ENCODE measurements around the gene MAMDC4.
"Not testable (repeated sequence)": the region's sequence is repeated elsewhere in the genome, so short reads cannot be mapped to it uniquely, and the experiment has no call there.

The MAMDC4 gene

DNA sequence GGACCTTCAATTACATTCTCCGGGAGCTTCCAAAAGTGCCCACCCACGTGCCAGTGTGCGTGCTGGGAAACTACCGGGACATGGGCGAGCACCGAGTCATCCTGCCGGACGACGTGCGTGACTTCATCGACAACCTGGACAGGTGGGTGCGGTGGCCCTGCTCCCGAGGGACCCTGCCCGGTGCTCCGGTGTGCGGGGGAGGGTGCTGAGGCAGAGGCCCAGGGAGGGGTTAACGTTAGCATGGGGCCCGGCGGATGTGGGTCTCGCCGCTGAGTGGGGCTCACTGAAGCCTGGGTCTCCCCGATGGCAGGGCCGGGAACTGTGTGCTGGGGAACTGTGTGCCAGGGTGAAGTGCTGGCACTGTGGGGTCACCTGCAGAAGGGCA, 20.4 kb upstream of the MAMDC4 start:
- H3K4me3 ChIP-seq (ENCODE audit: low read length) = no peak overlapping the region
- TF ChIP-seq, protein P1, sequence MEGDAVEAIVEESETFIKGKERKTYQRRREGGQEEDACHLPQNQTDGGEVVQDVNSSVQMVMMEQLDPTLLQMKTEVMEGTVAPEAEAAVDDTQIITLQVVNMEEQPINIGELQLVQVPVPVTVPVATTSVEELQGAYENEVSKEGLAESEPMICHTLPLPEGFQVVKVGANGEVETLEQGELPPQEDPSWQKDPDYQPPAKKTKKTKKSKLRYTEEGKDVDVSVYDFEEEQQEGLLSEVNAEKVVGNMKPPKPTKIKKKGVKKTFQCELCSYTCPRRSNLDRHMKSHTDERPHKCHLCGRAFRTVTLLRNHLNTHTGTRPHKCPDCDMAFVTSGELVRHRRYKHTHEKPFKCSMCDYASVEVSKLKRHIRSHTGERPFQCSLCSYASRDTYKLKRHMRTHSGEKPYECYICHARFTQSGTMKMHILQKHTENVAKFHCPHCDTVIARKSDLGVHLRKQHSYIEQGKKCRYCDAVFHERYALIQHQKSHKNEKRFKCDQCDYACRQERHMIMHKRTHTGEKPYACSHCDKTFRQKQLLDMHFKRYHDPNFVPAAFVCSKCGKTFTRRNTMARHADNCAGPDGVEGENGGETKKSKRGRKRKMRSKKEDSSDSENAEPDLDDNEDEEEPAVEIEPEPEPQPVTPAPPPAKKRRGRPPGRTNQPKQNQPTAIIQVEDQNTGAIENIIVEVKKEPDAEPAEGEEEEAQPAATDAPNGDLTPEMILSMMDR (conservative IDR thresholded peaks at IDR 0.05; ENCODE audit: low read length) = no peak
- DNase-seq (ENCODE audit: low read depth) = no peak

DNA sequence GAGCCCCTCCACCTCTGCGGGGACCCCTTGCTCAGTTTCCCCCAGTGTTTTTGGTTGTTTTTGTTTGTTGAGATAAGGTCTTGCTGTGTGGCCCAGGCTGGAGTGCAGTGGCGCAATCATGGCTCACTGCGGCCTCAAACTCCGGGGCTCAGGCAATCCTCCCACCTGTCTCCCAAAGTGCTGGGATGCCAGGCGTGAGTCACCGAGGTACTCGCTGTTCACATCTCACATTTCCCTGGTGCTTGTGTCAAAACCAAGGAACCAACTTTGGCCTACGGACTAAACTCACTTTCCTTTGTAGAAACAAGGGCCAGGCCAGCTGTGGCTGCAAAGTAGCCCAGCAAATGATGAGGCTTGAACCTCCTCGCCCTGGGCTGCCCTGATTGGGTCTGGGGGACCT, 19.6 kb upstream of the MAMDC4 start:
- no peak for DNase-seq (ENCODE audit: low read depth)
- TF ChIP-seq, protein P1 (conservative IDR thresholded peaks at IDR 0.05; ENCODE audit: low read length) = no peak
- no peak overlapping the region for H3K4me3 ChIP-seq (ENCODE audit: low read length)

DNA sequence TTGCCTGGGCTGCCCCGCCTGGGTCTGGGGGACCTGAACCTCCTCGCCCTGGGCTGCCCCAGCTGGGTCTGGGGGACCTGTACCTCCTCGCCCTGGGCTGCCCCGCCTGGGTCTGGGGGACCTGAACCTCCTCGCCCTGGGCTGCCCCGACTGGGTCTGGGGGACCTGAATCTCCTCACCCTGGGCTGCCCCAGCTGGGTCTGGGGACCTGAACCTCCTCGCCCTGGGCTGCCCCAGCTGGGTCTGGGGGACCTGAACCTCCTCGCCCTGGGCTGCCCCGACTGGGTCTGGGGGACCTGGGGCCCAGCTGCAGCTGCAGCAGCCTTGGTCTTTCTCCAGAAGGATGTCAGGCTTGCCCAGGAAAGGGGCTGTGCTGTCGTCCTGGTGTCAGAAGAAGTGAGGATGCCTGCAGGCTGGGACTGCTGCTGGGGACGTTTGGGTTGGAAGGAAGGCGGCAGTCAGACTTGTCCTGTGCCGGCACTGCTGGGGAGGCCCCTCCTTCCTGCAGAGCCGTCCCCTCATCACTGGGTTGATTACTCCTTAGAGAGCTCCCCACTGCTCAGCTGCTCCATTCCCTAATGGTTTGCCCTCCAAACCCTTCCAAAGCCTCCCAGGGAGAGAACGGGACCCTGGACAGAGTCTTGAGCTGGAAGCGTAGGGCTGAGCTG, 18.6 kb upstream of the MAMDC4 start:
- H3K4me3 ChIP-seq (ENCODE audit: low read length); DNase-seq (ENCODE audit: low read depth): not testable (repeated sequence)

DNA sequence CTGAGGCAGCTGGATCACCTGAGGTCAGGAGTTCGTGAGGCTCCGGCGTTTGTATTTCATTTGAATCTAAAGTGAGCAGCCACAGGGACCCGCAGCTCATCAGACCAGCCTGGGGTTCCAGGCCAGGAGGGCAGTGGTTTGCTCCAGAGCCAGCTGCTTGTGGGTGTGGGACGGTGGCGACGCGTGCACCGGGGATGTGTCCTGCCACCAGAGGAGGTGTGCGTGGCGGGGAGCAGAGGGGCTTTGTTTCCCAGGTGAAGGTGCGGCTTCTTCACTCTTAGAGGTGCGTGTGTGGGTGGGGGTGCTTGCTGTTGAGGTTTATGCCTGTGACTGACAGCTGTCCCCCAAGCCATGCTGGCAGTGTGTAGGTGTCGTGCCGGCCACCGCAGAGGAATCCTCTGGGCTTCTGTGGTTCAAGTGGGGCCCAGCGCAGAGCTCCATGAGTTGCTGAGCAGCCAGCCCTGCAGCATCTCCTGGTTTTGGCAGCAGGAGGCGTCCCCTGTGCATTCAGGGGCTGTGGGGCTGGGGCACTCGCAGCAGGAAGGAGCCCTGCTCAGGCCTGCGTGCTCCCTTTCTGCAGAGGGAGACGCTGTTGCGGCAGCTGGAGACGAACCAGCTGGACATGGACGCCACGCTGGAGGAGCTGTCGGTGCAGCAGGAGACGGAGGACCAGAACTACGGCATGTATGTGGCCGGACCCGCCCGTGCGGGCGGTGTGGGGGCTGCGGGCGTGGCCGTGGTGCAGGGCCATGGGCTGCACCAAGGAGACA, 16.8 kb upstream of the MAMDC4 start:
- no peak overlapping the region for H3K4me3 ChIP-seq (ENCODE audit: low read length)
- DNase-seq (ENCODE audit: low read depth) = no peak
- TF ChIP-seq, protein P1 (conservative IDR thresholded peaks at IDR 0.05; ENCODE audit: low read length) = no peak

DNA sequence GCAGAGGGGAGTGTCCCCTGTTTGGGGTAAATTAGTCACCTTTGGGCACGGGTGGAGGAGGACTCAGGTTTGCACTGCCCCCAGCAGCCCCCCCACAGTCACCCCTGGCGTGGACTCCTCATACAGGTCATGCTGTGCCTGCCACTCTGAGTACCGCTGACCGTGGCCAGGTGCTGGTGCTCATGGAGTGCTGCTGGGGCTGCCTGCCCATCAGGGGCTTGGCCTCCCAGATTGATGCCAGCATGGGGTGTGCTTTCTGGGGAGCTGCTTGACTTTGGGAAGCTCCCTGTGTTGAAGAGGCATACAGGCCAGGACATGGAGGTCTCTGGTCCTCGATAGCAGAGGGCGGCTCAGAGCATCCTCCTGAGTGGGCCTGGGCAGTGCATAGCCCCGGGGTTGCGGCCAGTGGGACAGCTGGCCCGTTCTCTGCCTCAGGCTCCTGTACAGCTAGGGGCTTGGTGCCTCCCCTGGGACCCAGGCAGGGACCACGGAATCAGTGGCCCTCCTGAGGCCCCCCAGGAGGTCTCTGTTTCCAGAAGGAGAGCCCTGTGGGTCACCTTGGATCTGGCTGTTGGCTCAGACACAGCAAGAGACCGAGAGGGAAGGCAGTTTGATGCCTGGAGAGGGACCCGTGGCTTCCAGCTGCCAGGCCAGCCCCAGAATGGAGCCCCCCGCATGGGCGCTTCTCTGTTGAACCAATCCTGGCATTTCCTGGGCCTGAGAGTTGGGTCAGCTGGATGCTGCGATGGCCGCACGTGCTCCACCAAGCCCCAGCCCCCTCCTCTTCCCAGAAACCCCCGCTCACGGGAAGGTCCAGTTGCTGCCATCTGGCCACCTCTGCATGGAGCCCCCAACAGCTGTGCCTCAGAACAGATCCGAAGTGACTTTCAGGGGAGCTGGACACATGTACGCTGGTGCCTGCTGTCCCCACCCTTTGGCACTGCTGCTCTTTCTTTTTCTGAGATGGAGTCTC, 15.9 kb upstream of the MAMDC4 start:
- H3K4me3 ChIP-seq (ENCODE audit: low read length) = no peak overlapping the region
- DNase-seq (ENCODE audit: low read depth) = no peak
- TF ChIP-seq, protein P1 (conservative IDR thresholded peaks at IDR 0.05; ENCODE audit: low read length) = no peak

DNA sequence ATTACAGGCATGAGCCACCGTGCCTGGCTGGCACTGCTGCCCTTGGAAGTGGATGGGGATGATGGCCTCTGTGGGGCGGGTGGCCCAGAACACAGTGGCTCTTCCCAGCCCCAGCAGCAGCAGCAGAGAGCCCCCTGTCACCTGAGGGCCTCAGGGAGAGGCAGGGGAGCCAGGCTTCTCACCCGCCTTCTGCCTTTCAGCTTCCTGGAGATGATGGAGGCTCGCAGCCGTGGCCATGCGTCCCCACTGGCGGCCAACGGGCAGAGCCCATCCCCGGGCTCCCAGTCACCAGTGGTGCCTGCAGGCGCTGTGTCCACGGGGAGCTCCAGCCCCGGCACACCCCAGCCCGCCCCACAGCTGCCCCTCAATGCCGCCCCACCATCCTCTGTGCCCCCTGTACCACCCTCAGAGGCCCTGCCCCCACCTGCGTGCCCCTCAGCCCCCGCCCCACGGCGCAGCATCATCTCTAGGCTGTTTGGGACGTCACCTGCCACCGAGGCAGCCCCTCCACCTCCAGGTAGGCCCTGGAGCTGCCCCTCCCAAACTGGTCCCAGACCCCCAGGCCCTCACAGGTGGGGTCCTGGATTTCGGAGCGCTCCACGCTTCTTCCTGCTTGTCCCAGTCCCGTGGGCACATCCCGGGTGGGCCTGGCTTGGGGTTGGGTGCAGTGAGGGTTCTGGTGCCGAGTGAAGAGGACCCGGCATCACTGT, 14.8 kb upstream of the MAMDC4 start:
- TF ChIP-seq, protein P1 (conservative IDR thresholded peaks at IDR 0.05; ENCODE audit: low read length) = no peak
- DNase-seq (ENCODE audit: low read depth) = no peak
- H3K4me3 ChIP-seq (ENCODE audit: low read length) = no peak overlapping the region

DNA sequence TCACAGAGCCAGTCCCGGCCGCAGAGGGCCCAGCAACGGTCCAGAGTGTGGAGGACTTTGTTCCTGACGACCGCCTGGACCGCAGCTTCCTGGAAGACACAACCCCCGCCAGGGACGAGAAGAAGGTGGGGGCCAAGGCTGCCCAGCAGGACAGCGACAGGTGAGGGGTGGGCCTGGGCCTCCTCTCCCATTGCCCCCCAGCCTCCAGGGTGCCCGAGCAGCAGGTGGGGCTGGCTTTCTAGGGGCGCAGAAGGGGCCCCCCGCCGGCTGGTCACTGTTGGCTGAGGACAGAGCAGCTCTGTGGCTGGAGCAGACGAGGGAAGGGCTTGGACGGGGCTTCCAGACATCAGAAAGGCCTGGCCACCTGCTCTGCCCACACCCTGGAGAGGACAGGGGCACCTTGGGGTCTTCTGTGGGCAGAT, 14.3 kb upstream of the MAMDC4 start:
- not testable (repeated sequence) for DNase-seq (ENCODE audit: low read depth); H3K4me3 ChIP-seq (ENCODE audit: low read length)

Data from AG10803 (cell line).